HG02973 (cell line): ENCODE measurements around the gene ASB9.
"Not testable (repeated sequence)": the region's sequence is repeated elsewhere in the genome, so short reads cannot be mapped to it uniquely, and the experiment has no call there.

Experiments
- ATAC-seq: cut with Tn5 transposase; IDR thresholded peaks from one replicate; pipeline ENCODE4 v1.9.1; 2021; ENCODE audit warnings: moderate library complexity; ENCODE audit not compliant: unreplicated experiment

ASB9 gene

DNA sequence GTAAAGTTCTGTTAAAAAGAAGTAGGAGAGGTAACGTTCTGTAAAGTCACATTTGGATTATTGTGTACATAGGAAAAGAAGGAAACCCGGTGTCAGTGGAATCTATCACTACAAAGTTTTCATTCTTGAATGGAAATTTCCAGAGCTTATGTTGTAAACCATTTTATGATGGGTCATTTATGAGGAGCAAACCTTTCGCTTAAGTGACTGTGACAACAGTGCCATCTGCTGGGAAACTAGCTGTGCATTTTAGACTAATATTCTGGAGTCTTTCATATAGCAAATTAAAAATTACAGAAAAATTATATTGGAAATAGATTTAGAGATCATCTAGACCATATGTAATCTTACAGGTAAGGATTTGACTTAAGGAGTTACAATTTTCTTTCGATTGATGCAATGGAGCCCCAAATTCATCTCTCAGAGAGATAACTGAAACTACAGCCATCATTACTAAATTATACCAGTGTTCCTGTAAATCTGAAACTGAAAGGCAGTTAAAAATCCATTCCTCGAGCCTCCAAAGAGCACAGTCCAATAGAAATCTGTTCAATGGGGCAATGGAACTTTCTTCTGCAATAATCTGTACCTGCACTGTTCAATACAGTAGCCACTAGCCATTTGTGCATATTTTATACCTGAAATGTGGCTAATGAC is 26.9 kb downstream of the ASB9 start:
- no peak for ATAC-seq

GRCh38 chrX:15241301-15241700 is 28.6 kb downstream of the ASB9 start:
- ATAC-seq = no peak

DNA sequence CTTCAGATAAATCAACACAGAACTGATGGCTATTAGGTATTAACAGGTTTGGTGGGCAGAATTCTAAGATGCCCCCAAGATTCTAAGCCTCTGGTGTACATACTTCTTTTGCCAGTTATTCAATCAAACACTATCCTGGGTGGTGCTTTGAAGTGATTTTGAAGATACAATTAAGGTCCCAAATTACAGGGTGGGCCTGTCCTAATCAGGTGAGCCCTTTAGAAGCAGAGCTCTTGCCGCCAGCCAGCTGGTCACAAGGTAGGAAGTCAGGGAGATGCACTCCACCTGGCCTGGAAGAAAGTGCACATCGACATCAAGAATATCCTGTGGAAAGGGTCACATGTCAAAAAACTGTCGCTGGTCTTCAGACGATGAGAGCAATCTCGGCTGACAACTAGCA is 29.5 kb downstream of the ASB9 start:
- no peak for ATAC-seq

GRCh38 chrX:15236146-15236545 is 33.7 kb downstream of the ASB9 start:
- no peak for ATAC-seq

DNA sequence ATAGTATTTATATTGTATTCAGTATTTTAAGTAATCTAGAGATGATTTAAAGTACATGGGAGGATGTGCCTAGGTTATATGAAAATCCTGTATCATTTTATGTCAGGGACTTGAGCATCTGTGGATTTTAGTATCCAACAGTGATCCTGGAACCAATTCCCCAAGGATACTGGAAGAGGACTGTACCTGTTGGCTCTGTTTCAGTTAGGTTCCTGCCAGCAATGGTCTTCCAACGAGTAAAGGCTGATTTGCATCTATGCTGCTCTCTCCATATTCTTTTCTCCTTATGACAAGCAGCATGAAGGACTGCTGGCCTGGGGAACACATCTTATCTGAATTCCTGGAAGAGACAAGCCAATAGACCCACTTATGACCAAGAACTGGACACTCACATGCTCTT is 34.9 kb downstream of the ASB9 start:
- no peak for ATAC-seq

DNA sequence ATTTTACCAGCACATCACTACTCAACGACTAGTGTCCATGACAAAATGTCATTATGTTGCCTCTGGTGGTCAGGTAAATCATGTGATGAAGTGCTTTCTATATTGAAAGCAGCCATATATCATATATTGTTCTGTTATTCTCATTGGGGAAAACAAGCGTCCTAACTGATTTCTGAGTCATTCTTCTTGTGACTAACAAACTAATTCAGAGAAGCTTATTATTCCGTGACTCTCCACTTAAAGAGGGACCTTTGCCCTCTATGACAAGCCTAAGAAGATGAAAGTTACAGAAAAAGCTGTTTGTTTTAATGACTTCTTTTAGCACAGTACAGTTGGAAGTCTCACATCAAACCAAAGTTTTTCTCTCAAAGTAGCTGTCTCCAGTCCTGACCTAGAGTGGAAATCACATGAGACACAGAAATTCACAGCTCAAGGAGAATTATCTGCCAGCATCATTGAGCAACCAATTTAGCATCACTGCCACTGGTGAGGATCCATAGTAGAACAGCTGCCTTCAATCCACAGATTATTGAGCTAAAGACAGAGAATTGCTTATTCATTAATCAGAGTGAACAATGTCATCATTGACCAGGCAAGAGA is 36.4 kb downstream of the ASB9 start:
- ATAC-seq = no peak

- no peak for ATAC-seq
Observed at GRCh38 chrX:15224747-15225146, 45.1 kb downstream of the ASB9 start.

GRCh38 chrX:15221321-15221720 is 48.6 kb downstream of the ASB9 start:
- no peak for ATAC-seq

DNA sequence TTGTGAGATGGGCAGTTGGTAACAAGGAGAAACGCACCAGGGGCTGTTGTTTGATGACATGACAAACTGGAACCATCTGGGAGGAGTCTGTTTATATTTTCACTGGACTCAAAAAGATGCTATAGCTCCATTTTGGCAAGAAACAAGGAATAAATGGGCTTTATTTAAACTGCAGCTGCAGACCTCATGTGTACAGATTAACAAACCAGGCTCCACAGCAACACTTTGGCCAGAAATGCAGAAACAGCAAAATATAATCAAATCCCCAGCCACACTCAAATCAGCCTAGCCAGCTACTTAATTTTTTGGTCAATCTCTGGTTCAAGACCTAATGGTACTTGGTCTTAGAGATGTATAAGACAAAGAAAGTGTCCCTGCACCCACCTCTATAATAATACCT is 52.7 kb downstream of the ASB9 start:
- ATAC-seq = no peak

- ATAC-seq = no peak
Observed at GRCh38 chrX:15216280-15216679, 53.6 kb downstream of the ASB9 start.

GRCh38 chrX:15215366-15215765 is 54.5 kb downstream of the ASB9 start:
- no peak for ATAC-seq

DNA sequence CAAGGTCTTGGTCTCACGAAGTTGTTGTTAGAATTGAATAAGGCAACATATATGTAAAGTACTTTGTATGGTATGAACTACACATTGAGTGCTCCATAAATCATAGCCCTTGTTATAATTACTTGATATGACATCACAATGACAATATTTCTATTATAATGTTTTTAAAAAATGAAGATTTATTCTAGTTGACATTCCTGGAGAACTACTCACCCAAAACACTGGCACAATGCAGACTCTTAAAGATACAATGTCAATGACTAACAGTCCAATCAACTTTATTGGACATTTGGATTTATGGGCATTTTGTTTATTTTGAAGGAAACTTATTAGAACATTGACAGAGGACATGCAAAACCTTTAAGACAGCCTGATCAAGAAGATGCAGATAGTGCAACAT is 55.3 kb downstream of the ASB9 start:
- ATAC-seq = no peak

DNA sequence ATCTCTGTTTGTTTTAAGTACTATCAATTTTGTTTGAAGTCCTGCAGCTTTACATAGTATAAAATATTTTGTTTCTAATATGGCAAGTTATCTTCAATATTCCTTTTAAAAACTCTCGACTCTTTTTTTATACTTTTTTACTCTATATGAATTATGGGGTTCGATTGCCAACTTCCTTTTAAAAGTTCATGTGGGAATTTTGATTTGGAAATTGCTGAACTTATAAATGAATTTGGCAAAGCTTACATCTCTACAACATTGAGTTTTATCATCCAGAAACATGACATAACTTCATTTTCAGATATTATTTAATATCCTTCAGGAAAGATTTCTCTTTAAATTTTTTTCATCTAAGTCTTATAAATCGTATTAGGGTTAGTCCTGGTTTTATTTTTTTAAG is 60.8 kb downstream of the ASB9 start:
- ATAC-seq = no peak

DNA sequence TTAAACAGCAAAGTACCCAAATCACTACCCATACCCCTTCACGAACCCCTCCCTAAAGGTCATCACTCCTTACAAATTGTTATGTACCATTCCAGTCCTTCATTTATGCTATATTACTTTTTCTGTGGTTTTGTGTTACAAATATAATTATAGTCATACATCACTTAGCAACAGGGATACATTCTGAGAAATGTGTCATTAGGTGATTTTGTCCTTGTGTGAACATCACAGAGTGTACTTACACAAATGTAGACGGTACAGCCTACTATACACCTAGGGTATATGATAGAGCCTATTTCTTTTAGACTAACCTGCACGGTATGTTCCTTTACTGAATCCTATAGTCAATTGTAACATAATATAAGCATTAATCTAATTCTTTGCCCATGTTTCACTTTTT is 61.9 kb downstream of the ASB9 start:
- ATAC-seq = no peak

- no peak for ATAC-seq
Observed at GRCh38 chrX:15207384-15207783, 62.5 kb downstream of the ASB9 start.

GRCh38 chrX:15206306-15206705 is 63.6 kb downstream of the ASB9 start:
- ATAC-seq = no peak

GRCh38 chrX:15204130-15204751 is 65.6 kb downstream of the ASB9 start:
- peak; percentile 87 for ATAC-seq

DNA sequence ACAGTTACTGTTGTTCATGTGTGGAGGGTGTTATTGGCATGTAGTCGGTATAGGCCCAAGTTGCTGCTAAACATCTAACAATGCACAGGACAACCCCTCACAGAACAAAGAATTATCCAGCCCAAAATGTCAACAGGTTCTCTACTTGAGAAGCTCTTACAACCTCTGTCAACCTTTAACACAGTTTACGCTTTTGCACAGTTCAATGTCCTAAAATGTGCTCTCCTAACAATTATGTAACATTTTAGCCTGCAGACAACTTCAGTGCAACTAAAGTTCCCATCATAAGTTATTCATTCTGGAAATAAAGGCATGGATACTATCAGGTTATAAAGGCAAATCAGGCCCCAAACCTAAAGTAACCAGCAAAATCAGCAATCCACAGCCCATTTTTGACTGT is 66.2 kb downstream of the ASB9 start:
- ATAC-seq = no peak

GRCh38 chrX:15202454-15203177 is 67.3 kb downstream of the ASB9 start:
- ATAC-seq = peak; percentile 43

- ATAC-seq = no peak
Observed at GRCh38 chrX:15200871-15201270, 69.0 kb downstream of the ASB9 start.

- ATAC-seq = not testable (repeated sequence)
Observed at GRCh38 chrX:15198608-15199202, 71.2 kb downstream of the ASB9 start.

- ATAC-seq = no peak
Observed at GRCh38 chrX:15194146-15194545, 75.7 kb downstream of the ASB9 start.
